ENCODE measurements around the gene ATP1B2. TPM values are rescaled to one million over a fixed set of nuclear protein-coding genes. Genes with fewer than 3 reads are reported as not detected.

ATP1B2 gene
- total RNA-seq, 1 donor from 2014 or later: 4.8 TPM

- TF ChIP-seq, protein P1, sequence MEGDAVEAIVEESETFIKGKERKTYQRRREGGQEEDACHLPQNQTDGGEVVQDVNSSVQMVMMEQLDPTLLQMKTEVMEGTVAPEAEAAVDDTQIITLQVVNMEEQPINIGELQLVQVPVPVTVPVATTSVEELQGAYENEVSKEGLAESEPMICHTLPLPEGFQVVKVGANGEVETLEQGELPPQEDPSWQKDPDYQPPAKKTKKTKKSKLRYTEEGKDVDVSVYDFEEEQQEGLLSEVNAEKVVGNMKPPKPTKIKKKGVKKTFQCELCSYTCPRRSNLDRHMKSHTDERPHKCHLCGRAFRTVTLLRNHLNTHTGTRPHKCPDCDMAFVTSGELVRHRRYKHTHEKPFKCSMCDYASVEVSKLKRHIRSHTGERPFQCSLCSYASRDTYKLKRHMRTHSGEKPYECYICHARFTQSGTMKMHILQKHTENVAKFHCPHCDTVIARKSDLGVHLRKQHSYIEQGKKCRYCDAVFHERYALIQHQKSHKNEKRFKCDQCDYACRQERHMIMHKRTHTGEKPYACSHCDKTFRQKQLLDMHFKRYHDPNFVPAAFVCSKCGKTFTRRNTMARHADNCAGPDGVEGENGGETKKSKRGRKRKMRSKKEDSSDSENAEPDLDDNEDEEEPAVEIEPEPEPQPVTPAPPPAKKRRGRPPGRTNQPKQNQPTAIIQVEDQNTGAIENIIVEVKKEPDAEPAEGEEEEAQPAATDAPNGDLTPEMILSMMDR (conservative IDR thresholded peaks at IDR 0.05): peak; percentile 22
- Mint-ChIP-seq H3K4me3 (peak overlapping the region; percentile 86), H3K27ac (no peak overlapping the region), H3K9me3 (no peaks in the 10 kb centered on the region), H3K4me1 (ENCODE audit: unreplicated experiment) (peaks cover 25% of the 10 kb centered on the region), H3K36me3 (peaks cover 3% of the 10 kb centered on the region), H3K27me3 (peaks cover 64% of the 10 kb centered on the region)
- no peak for DNase-seq (ENCODE audit: extremely low spot score, unreplicated experiment)
Observed at GRCh38 chr17:7651665-7652387, 1.1 kb downstream of the ATP1B2 start.

- peaks cover 32% of the 10 kb centered on the region for H3K4me1 Mint-ChIP-seq (ENCODE audit: unreplicated experiment)
Observed at GRCh38 chr17:7652388-7653356, 1.9 kb downstream of the ATP1B2 start.

GRCh38 chr17:7654832-7655540 lies 4.3 kb downstream of the ATP1B2 start:
- Mint-ChIP-seq H3K27ac (no peak overlapping the region), H3K36me3 (peaks cover 3% of the 10 kb centered on the region), H3K9me3 (no peaks in the 10 kb centered on the region), H3K4me3 (peak overlapping the region; percentile 13), H3K27me3 (peaks cover 63% of the 10 kb centered on the region), H3K4me1 (ENCODE audit: unreplicated experiment) (peaks cover 30% of the 10 kb centered on the region)
- TF ChIP-seq, protein P1 (conservative IDR thresholded peaks at IDR 0.05): no peak
- no peak for DNase-seq (ENCODE audit: extremely low spot score, unreplicated experiment)

More at GRCh38 chr17:7652388-7653356, 1.9 kb downstream of the ATP1B2 start:
- no peak for DNase-seq (ENCODE audit: extremely low spot score, unreplicated experiment)
- Mint-ChIP-seq H3K27me3 (peaks cover 71% of the 10 kb centered on the region), H3K4me3 (peak overlapping the region; percentile 71), H3K27ac (no peak overlapping the region), H3K36me3 (peaks cover 3% of the 10 kb centered on the region), H3K9me3 (no peaks in the 10 kb centered on the region)
- TF ChIP-seq, protein P1 (conservative IDR thresholded peaks at IDR 0.05): no peak

- TF ChIP-seq, protein P1 (conservative IDR thresholded peaks at IDR 0.05): no peak
- no peaks in the 10 kb centered on the region for H3K9me3 Mint-ChIP-seq
- H3K36me3 Mint-ChIP-seq: peaks cover 3% of the 10 kb centered on the region
- peaks cover 25% of the 10 kb centered on the region for H3K4me1 Mint-ChIP-seq (ENCODE audit: unreplicated experiment)
- no peak overlapping the region for H3K4me3 Mint-ChIP-seq
- peaks cover 58% of the 10 kb centered on the region for H3K27me3 Mint-ChIP-seq
- DNase-seq (ENCODE audit: extremely low spot score, unreplicated experiment): no peak
- H3K27ac Mint-ChIP-seq: no peak overlapping the region
Observed at GRCh38 chr17:7655541-7655840, 4.8 kb downstream of the ATP1B2 start.

DNA sequence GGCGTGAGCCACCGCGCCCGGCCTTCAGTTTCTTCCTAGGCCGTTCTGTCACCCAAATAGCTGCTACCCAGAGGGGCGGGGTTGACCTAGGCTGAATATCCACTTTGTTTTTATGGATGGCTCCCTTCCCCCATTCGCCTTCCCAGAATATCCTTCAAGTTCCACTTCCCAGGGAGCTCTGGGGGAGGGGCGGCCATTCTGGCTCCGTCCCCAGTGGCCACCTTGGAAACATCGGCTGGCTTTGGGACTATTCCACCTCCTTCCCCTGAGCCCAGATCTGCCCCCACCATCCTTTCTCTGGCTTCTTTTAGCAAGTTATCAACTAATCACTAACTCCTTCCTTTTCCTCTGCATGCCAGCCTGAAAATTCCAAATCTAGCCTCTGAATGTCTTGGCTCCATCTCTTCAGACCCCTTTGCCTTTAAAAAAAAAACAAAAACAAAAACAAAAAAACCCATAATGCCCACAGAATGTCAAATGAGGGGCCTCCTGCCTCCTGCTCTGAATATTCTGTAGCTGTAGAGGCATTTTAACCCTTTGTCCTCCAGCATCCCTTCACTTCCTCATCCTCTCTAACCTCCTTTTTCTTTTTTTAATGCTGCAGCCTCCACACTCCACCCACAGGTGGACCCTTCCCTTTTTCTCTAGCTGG lies 6.4 kb downstream of the ATP1B2 start:
- no peaks in the 10 kb centered on the region for H3K9me3 Mint-ChIP-seq
- peaks cover 46% of the 10 kb centered on the region for H3K27me3 Mint-ChIP-seq
- peaks cover 3% of the 10 kb centered on the region for H3K36me3 Mint-ChIP-seq
- DNase-seq (ENCODE audit: extremely low spot score, unreplicated experiment): no peak
- H3K4me3 Mint-ChIP-seq: no peak overlapping the region
- peaks cover 23% of the 10 kb centered on the region for H3K4me1 Mint-ChIP-seq (ENCODE audit: unreplicated experiment)
- H3K27ac Mint-ChIP-seq: no peak overlapping the region
- TF ChIP-seq, protein P1 (conservative IDR thresholded peaks at IDR 0.05): peak; percentile 58

Data from type B pancreatic cell (in vitro differentiated cells).